GM18868 (cell line): ENCODE data around the gene GLYR1.
"Not testable (repeated sequence)": the region's sequence is repeated elsewhere in the genome, so short reads cannot be mapped to it uniquely, and the experiment has no call there.

Experiments
- ATAC-seq: cut with Tn5 transposase; IDR thresholded peaks from one replicate; pipeline ENCODE4 v1.9.1; 2021; ENCODE audit warnings: mild to moderate bottlenecking, moderate library complexity; ENCODE audit not compliant: unreplicated experiment

Gene GLYR1

DNA sequence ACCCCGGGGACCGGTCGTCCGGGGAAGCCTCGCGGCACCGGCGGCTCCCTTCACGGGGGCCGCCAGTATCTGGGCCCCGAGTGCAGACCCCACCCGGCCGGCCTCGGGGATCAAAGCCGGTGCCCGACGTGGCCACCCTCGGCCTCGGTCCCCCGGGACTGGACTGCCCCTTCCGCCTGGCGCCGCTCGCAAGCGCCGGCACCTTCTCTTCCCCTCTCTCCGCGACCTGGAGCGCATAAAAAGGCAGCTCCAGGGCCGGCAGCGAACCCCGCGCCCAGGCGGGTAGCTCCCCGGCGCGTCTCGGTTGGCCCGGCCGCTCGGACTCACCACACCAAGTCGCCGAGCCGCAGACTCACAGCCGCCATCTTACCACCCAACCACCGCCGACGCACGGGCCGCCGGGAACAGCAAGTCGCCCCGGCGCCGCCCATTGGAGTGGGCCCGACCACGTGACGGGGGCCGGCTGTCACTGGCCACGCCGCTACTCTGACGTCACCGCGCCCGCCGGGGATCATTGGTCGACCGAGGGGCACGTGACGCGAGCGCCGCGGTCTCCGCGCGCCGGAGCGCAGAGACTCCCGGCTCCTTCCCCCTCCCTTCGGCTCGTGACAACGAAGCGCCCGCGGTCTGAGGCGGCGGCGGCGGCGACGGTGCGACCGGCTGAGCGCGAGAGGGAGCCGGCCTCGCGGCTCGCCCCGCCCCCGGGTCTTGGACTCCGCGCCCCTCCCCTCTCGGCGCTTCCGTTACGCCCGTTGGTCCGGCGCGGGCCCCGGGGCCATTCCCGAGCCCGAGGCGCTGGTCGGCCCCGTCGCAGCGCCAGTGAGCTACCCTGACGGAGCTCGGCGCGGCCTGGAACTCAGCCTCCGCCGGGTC lies at the start of gene GLYR1, which contains the start of gene UBN1:
Gene GLYR1, minus strand, starts transcription at position 388 of the 873 bp plus-strand sequence. Its CDS starts 23 bp downstream, at position 365.
Gene UBN1, plus strand, starts transcription at position 581 of the 873 bp plus-strand sequence. CDS start 5,437 bp downstream, outside the sequence.
- ATAC-seq, result peak; percentile 88

DNA sequence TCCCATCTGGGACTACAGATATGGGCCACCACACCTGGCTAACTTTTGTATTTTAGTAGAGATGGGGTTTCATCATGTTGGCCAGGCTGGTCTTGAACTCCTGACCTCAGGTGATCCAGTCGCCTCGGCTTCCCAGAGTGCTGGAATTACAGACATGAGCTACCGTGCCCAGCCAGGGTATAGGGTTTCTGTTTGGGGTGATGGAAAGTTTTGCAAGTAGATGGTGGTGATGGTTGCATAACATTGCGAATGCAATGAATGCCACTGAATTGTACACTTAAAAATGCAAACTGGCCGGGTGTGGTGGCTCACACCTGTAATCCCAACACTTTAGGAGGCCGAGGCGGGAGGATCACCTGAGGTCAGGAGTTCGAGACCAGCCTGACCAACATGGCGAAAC lies 49.7 kb upstream of the GLYR1 start:
- ATAC-seq, result not testable (repeated sequence)

DNA sequence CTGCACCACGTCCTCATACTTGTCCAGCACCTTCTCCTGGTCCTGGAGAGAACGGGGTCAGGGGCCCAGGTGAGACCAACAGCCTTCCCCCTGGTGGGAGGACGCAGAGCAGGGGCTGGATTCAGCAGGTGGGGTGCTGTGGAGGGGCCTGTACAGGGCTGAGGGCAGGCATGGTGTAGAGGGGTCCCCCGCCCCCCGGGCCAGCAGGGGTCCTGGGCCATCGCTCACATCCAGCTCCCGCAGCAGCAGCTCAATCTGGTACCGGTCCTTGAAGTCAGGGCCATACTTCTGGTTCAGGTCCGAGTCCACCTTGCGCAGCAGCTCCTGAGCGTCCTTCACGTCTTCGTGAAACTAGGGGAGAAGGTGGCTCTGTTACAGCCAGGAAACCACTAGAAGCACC lies 48.3 kb upstream of the GLYR1 start:
- ATAC-seq, result no peak

DNA sequence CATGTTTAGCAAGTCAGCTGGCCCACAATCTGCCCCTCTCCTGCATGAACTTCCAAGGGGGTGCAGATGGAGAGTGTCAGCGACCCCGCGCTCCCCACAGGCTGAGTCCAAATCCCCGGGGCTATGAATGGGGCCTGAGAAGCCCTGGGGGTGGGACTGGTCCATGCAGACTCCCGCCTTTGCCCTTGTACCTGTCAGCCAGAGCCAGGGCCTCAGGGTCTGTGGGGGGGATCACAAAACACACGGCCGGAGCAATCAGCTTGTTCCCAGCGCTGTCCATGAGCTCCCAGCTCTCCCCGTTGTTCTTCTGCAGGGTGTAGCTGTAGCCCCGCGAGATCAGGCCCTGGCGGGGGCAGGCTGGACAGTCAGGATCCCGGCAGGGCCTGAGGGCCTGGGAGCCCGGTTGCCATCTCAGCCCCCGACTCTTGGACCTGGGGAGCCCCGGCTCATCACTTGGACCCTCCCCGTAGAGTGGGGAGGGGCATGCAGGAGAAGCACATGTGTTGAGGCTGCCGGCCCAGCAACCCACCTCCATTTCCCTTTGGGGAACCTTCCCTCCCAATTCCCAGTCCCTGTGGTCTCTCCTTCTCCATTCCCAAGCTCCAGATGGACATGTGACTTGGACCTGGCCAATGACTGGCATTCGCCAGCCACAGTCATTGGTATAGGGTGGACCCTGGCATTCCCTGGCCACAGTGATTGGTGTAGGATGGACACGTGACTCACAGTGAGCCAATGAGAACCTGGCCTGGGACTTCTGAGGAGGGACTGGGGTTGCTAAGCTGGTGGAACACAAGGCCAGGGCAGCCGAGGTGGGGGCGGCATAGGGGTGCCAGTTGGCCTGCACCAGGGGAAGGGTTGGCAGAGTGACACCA lies 47.4 kb upstream of the GLYR1 start:
- no peak for ATAC-seq

DNA sequence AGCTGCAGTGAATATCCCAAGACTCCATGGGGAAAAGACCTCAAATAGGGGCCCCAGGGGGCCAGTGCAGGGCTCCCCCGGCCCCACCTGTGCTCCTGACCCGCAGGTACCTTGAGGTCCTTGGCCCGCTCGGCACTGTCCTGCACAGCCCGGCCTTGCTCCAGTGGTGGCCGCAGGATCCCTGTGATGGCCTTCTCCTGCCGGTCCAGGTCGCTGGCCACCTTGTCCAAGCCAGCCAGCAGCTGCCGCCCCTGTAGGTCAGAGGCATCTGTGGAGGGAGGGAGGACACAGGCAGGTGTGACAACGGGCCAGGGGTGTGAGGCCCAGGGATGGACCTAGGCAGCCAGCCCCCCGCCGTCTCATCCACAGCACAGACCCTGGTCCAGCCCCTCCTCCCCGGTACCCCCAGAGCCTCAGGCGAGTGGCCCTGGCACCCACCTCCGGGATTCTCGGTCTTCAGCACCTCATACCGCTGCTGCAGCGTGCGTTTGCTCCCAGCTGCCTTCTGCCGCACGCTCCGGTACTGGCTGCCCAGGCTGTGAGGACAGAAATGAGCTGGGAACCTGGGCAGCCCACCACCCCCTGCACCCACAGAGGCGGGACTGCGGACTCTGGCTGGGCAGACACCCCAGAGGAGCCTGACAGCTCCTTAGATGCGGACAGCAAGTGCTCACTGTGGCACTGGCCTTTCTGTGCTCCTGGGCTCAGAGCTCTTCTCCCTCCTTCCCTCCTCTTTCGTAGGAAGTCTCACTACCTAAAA lies 46.2 kb upstream of the GLYR1 start:
- ATAC-seq, result no peak

DNA sequence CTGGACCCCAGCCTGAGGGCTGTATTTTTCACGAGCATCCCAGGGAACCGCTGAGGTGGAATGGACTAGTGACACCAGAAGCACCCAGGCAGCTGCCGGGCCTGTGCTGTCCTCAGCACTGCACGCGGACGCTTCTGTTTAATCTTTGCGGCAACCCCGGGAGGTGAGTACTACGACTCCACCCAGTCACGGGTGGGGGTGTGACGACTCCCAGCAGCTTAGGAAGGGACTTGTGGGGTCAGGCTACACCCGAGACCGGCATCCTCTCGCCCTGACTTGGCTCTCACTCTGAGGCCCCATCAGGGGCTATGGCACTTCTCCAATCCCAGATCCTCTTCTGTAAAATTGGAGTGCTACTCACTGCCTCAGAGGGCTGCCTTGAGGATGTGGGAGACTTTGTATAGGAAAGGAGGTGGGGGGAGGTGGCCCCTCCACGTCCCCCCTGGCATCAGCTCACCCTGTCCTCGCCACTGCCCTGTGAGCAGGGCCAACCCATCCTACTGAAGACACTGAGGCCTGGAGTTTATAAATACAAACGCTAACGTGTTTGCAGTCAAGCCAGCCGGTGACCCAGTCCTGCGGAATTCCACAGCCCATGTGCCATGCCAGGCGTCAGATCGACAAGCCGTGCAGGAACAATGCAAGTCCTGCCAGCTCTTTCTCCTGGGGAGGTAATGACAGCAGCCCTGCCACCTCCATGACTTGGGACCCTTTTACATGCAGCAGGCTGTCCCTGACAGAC lies 45.4 kb upstream of the GLYR1 start:
- ATAC-seq, result no peak

DNA sequence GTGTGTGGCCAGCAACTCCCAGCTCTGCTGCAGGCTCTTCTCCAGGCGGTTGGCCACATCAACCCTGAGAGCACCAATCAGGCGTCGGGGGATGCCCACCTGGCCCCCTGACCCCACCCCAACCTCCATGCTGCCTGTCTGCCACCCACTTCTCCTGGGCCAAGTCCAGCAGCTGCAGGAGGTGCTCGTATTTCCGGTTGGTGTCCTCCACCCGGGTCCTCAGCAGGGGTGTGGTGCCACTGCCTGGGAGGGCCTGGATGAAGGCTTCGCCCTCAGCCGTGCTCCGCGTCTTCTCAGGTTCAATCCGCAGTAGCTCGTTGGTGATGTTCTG lies 44.8 kb upstream of the GLYR1 start:
- no peak for ATAC-seq

DNA sequence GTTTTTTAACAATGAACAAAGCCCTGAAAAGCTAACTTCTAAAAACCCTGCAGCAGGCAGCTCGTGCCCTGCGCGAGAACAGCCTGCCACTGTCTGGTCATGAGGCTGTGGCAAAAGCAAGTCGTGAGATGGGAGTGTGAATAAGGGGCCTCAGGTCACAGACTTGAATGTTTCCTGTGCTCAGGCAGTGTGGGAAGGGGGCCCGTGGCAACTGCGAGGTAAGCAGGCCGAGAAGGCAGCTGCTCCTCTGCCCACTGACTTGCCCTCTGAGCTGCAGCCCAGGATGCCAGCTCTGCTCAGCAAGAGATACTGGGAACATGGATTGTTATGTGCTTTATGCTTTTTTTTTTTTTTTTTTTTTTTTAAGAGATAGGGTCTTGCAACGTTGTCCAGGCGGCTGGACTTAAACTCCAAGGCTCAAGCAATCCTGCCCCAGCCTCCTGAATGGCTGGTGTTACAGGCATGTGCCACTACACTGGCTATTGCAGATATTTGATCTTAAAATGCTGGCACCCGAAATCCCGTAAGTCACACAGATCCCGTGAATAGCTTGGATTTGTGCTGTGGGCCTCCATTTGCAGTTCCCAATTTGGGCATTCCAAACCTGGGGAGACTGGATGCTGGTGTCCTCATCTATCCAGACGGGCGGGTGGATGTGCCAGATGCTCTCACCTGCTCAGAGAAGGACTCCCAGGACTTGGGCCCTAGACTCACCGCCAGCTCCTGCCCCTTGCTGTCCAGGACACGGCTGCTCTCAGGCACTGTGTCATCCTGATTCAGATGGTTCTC lies 44.2 kb upstream of the GLYR1 start:
- ATAC-seq, result no peak

DNA sequence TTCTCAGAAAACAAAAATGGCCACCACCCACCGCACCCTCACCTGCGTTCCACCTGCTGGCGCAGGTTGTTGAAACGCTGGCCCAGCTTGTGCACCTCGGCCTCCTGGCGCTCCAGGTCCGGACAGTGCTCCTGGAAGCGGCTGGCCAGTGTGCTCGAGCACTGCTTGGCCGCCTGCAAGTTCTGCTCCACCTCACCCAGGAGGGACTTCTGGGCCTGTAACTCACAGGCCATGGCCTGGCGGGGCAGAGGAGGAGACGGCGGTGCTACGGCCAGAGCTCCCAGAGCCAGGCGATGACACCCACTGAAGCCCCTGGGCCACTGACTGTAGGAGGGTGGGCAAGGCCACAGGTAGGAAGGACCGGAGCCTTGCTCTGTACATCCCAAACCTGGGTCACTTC lies 43.6 kb upstream of the GLYR1 start:
- ATAC-seq, result no peak

DNA sequence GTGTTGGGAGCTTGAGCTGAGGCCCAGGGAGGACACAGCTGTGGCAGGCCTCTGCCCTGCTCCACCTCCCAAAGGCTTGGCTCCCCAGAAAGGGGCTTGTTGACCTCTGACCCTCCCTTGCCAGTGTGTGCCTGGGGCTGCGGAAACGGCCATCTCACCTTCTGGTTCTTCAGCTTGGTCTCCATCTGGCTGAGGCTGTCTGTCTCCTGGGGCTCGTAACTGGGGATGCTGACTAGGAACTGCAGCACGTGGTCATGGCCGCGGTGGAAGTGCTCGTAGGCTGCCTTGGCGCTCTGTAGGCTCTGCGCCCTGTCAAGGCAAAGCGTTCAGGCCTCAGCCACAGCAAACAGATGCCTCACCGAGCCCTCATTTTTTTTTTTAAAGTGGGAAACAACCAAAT lies 42.9 kb upstream of the GLYR1 start:
- no peak for ATAC-seq

DNA sequence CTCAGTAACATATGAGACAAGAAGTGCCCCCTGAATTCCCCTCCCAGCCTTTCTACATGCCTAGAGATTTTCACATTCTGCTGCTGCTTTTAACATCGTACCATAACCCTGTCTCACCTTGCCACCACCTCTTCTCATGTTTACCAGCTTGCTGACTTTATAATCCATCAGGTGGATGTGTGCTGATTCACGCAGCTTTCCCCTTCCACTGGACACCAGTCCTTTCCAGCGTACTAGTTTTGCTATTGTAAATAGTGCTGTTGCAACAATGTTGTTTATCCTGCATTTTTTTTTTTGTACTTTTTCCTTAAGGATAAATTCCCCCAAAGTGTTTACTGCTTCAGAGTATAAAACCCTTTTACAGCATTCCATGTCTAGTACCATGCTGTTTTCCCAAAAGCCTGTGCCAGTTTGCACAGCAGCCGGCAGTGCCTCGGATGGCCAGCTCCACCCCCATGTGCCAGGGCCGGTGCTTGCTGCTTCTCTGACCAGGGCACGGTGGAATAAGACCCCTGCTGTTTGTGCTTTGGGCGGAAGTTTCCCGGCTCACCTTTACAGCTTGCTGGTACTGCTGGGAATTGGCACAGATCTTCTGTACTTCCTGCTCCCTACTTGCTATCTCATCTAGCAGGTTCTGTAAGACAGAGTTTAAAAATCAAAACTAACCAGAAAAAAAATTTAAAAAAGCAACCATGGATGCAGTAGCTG lies 41.5 kb upstream of the GLYR1 start:
- no peak for ATAC-seq

DNA sequence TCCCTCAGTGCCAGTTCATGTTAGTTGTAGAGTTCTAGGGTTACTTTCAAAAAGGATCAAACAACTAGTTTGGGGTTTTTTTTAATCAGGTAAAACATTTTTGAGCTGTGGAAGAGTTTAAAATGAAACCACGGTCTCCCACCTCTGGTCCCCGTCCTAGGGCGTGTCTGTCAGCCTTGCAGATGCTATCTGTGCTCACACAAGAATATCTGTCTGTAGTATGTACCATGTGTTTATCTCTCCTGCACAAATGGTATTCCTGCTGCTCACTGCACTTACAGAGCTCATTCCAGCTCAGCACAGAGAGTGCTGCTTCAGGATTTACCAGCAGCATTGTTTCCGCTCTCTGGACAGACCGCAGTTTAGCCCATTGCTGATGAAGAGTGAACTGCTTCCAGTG lies 39.1 kb upstream of the GLYR1 start:
- ATAC-seq, result no peak

DNA sequence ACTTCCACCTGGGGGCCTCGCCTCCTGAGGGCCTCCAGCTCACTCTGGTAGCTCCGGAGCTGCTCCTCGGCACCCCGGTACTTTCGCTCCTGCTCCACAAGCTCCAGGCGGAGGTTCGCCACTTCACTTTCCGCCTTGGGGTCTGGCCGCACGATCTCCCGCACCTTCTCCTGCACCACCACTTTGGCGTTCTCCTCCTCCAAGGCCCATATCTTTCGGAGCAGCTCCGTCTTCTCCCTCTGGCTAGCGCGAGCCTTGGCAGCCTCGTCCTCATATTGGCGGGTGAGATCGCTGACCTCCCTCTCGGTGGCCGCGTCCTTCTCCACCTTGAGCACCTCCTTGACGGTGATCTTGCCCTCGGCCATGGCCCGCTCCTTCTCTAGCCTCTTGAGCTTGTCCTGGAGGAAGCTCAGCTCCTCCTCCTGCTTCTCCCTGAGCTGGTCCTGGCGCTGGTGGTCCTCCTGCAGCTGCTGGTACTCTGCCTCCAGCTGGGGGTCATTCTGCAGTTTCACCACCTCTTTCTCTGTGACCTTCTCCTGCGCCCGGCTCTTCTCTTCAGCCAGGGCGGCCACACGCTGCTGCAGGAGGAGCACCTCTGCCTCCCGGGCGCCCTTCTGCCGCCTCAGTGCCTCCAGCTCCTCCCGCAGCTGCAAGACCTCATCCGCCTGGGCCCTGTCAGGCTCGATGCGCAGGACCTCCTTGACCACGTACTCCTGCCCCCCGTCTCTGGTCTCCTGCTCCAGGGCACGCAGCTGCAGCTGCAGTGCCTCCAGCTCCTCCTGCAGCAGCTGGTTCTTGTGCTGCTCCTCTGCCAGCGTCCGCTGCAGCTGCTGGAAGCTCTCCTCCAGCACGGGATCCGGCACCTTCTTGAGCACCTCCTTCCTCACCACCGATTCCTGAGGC lies 38.1 kb upstream of the GLYR1 start:
- ATAC-seq, result no peak

DNA sequence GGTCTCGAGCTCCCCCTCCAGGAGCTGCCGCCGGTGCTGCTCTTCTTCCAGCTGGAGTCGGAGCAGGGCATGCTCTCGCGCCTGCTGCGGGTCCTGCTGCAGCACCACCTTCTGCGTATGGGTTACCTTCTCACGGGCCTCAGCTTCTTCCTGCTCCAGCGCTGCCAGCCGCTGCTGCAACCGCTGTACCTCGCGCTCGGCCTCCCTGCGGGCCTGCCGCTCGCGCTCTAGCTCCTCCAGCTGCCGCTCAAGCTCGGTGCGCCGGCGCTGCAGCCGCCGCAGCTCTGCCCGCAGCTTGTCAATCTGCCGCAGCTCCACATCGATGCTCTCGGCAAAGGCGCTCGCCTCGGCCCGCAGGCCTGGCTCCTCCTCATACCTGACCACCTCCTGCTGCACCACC lies 37.1 kb upstream of the GLYR1 start:
- no peak for ATAC-seq

DNA sequence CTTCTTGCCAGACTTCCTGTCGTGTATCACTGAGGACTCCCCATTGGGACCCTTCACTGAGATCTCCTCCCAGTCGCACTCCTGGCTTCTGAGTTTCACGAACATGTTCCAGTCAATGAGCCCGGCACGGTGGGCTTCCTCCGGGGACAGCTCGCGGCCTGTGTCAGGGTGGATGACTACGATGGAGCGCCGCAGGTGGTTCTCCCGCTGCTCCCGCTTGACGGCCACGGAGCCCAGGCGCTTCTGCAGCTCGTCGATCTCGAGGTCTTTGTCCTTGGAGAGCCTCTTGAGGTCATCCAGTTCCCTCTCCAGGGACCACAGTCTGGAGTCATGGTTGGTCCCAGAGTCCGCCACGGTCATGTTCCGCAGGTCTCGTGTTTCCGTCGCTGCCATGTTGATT lies 36.4 kb upstream of the GLYR1 start:
- no peak for ATAC-seq

DNA sequence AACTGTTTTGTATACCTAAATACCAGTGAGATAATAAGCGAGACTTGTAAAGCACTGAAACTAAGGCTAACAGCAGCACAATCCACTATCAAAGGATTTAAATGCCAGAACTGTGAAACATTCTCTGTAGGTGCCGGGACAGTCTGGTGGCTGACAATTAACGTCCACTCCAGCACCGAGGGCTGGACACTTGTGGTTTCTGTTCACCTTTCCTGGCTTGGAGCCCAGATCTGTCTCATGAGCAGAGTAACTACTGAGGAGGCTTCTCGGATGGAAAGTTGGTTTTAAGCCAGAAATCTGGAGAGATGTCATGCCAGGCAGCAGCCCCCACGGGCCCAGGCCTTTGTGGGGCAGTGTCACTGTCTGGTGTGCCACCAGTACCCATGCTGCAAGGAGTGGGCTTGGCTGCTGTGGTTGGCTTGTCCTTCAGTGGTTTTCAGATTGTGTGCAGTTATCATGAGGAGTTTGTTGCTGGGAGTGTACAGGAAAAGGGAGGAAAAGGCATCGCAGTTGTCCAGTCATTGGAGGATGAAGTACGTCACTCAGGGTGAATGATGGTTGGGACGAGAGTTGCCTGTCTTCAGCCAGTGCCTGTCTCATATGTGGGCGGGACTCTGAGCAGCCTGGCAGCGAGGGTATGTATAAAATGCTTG lies 35.7 kb upstream of the GLYR1 start:
- no peak for ATAC-seq

DNA sequence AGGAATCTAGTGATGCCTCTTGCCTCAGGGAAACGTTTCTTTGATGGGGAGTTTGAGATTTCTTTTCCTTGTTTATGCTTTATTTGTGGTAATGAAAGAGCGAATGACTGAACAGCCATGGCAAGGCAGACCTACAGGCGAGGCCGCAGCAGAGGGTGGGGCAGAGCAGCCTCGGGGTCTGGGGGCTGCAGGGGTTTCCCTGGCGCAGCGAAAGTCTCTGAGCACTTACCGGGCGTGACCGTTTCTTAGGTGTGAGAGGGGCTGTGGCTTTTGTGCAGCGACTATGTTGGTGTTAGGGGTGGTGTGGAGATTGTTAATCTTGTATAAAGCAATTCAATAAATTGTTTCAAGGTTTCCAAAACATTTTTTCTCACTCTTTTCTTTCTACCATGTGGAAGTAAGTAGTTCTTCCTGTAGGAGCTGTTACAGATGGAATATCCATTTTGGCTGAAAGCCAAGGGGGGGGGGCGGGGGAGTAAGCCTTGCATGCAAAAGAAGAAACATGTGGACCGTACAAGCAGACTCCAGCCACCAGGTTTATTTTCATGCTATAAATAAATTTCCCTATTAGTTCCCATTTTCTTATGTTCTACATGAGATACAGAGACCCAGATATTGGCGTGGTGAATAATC lies 35.0 kb upstream of the GLYR1 start:
- ATAC-seq, result no peak
